Effector memory CD4-positive, alpha-beta T cell (primary cell): ENCODE measurements around the gene TMEM135.
"Not testable (repeated sequence)": the region's sequence is repeated elsewhere in the genome, so short reads cannot be mapped to it uniquely, and the experiment has no call there.

Source experiments
- DNase-seq, 3 donors: peaks; one replicate each; pipeline ENCODE4 v3.0.0-alpha.2; 2020
- H3K27ac ChIP-seq: 2 replicates; pipeline ENCODE4 v1.7.0; 2013; ENCODE audit warnings: mild to moderate bottlenecking, low read length, moderate library complexity; ENCODE audit not compliant: insufficient read depth, poor library complexity, severe bottlenecking
- H3K27me3 ChIP-seq: replicated peaks from 2 replicates; pipeline ENCODE4 v1.7.0; 2013; ENCODE audit warnings: mild to moderate bottlenecking, low read length; ENCODE audit not compliant: insufficient read depth, control insufficient read depth, poor library complexity, severe bottlenecking
- H3K36me3 ChIP-seq: 2 replicates; pipeline ENCODE4 v1.7.0; 2013; ENCODE audit warnings: mild to moderate bottlenecking, low read length, moderate library complexity; ENCODE audit not compliant: control insufficient read depth, insufficient read depth
- H3K4me1 ChIP-seq: 2 replicates; pipeline ENCODE4 v1.7.0; 2013; ENCODE audit warnings: low read length, mild to moderate bottlenecking; ENCODE audit not compliant: control insufficient read depth, insufficient read depth, poor library complexity, severe bottlenecking
- H3K4me3 ChIP-seq: 2 replicates; pipeline ENCODE4 v1.7.0; 2013; ENCODE audit warnings: low read length, low read depth, mild to moderate bottlenecking; ENCODE audit not compliant: insufficient read depth, poor library complexity, severe bottlenecking
- H3K9me3 ChIP-seq: 2 replicates; pipeline ENCODE4 v1.7.0; 2013; ENCODE audit warnings: mild to moderate bottlenecking, low read length, moderate library complexity; ENCODE audit not compliant: control insufficient read depth

The TMEM135 gene

GRCh38 chr11:87097582-87097981 is 59.8 kb downstream of the TMEM135 start:
- peak in 2 of 3 donors; percentile 1 to 9 for DNase-seq
- no peak overlapping the region for H3K4me3 ChIP-seq
- no peaks in the 10 kb centered on the region for H3K27me3 ChIP-seq

DNA sequence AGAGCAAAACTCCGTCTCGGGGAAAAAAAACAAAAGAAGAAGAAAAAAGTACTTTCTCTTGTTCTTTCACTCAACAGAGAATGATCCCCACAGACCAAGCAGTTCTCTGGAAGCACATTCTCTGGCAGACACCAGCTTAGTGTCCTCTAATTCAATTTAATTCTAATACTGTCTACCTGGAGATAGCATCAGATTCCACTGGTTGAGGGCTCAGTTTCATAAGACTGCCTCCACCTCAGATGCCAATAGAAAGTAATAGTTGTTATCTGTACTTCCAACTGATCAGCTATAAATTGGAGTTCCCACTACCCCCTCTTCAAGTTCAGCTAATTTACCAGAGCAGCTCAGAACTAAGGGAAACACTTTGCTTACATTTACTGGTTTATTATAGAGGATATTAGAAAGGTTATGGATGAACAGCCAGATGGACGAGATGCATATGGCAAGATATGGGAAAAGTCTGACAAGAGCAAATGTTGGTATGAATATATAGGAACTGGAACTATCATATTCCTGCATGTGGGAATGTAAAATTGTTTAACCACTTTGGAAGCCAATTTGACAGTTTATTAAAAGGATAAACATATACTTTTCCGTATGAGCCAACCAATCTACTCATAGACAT is 64.3 kb downstream of the TMEM135 start:
- no peak for DNase-seq
- no peaks in the 10 kb centered on the region for H3K27me3 ChIP-seq

More at GRCh38 chr11:87097582-87097981, 59.8 kb downstream of the TMEM135 start:
- Histone ChIP-seq H3K36me3 (peaks cover 8% of the 10 kb centered on the region), H3K27ac (no peak overlapping the region), H3K4me1 (no peaks in the 10 kb centered on the region), H3K9me3 (no peaks in the 10 kb centered on the region)

GRCh38 chr11:87105826-87106225 is 68.1 kb downstream of the TMEM135 start:
- not testable (repeated sequence) for H3K4me3 ChIP-seq, H3K9me3 ChIP-seq, H3K27ac ChIP-seq, H3K36me3 ChIP-seq, DNase-seq, H3K4me1 ChIP-seq, H3K27me3 ChIP-seq

More for the DNA sequence above, 64.3 kb downstream of the TMEM135 start:
- Histone ChIP-seq H3K4me1 (no peaks in the 10 kb centered on the region), H3K27ac (no peak overlapping the region), H3K36me3 (no peaks in the 10 kb centered on the region), H3K9me3 (no peaks in the 10 kb centered on the region), H3K4me3 (no peak overlapping the region)

GRCh38 chr11:87107379-87107778 is 69.6 kb downstream of the TMEM135 start:
- DNase-seq, H3K4me1 ChIP-seq, H3K27me3 ChIP-seq, H3K4me3 ChIP-seq, H3K27ac ChIP-seq, H3K36me3 ChIP-seq, H3K9me3 ChIP-seq: not testable (repeated sequence)

GRCh38 chr11:87110443-87111131 is 72.9 kb downstream of the TMEM135 start:
- no peaks in the 10 kb centered on the region for H3K9me3 ChIP-seq
- no peak overlapping the region for H3K27ac ChIP-seq
- H3K4me1 ChIP-seq, result no peaks in the 10 kb centered on the region
- no peaks in the 10 kb centered on the region for H3K36me3 ChIP-seq
- no peak overlapping the region for H3K4me3 ChIP-seq
- no peak for DNase-seq
- no peaks in the 10 kb centered on the region for H3K27me3 ChIP-seq

DNA sequence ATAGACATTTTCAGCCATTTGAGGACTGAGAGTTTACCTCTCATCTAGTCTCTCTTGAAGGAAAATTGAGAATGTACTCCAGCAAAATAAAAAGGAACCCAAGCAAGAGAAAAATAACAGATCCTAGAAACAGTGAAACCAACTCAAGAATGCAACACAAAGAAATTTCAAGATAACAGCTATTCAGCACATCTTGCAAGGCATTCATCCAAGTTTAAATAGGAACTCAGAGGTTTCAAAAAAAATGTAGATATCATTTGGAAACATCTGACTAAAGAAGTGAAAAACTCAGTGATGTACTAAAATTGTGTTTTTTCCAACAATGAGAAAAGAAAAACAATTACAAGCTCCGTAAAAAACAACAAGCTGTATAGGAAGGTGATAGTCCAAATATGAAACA is 76.4 kb downstream of the TMEM135 start:
- Histone ChIP-seq H3K4me3 (no peak overlapping the region), H3K27me3 (no peaks in the 10 kb centered on the region), H3K36me3 (no peaks in the 10 kb centered on the region), H3K4me1 (no peaks in the 10 kb centered on the region), H3K9me3 (no peaks in the 10 kb centered on the region), H3K27ac (no peak overlapping the region)
- DNase-seq, result no peak

DNA sequence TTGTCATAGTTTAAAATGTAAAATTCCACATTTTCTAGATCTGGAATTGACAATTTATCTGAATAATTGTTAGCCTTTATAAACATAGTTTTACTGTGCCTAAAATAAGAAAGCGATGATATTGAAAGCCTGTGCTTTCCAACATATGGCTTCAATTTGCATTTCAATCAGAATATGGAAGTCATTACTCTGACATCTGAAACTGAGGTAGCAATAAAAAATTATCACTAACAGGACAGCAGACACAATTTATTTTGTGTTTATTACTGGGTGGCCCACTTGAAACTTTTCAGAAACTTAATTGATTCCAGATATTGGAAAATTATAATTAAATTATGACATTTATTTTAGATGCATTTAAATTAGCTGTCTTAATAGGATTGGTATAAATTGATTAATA is 78.5 kb downstream of the TMEM135 start:
- Histone ChIP-seq H3K4me3 (no peak overlapping the region), H3K4me1 (no peaks in the 10 kb centered on the region), H3K9me3 (no peaks in the 10 kb centered on the region), H3K27me3 (no peaks in the 10 kb centered on the region), H3K27ac (no peak overlapping the region), H3K36me3 (no peaks in the 10 kb centered on the region)
- DNase-seq, result no peak

DNA sequence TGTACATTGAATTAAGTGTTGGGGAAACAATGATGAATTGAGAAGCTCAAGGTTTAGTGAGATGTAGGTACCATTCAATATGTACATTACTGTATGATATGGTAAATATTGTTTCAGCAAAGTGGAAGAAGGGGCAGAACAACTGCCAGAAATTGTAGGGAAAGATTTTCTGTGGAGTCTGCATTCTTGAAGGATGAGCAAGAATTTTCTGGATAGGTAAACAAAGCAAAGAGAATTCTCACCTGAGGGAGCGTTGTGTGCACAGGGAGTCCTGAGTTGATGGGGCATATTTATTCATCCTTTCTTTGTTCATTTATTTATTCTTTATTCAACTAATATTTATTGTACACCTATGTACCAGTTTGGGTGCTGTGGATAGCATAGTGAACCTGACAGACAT is 83.2 kb downstream of the TMEM135 start:
- Histone ChIP-seq H3K27ac (no peak overlapping the region), H3K4me1 (no peaks in the 10 kb centered on the region), H3K27me3 (no peaks in the 10 kb centered on the region), H3K4me3 (no peak overlapping the region), H3K36me3 (no peaks in the 10 kb centered on the region), H3K9me3 (no peaks in the 10 kb centered on the region)
- DNase-seq, result no peak

GRCh38 chr11:87122852-87123251 is 85.1 kb downstream of the TMEM135 start:
- H3K9me3 ChIP-seq, result no peaks in the 10 kb centered on the region
- no peak overlapping the region for H3K27ac ChIP-seq
- no peaks in the 10 kb centered on the region for H3K36me3 ChIP-seq
- no peaks in the 10 kb centered on the region for H3K27me3 ChIP-seq
- no peaks in the 10 kb centered on the region for H3K4me1 ChIP-seq
- no peak overlapping the region for H3K4me3 ChIP-seq
- DNase-seq, result no peak

- H3K27ac ChIP-seq, result no peak overlapping the region
- no peak overlapping the region for H3K4me3 ChIP-seq
- no peak for DNase-seq
- no peaks in the 10 kb centered on the region for H3K9me3 ChIP-seq
- no peaks in the 10 kb centered on the region for H3K27me3 ChIP-seq
- no peaks in the 10 kb centered on the region for H3K4me1 ChIP-seq
- H3K36me3 ChIP-seq, result no peaks in the 10 kb centered on the region
Observed at GRCh38 chr11:87125257-87125656, 87.5 kb downstream of the TMEM135 start.
